ENCODE results near the gene DYNLT2. TPM values are rescaled to one million over a fixed set of nuclear protein-coding genes. Genes with fewer than 3 reads are reported as not detected.
A peak's percentile ranks its signal among the peaks of the same experiment; 100 is the strongest.

The DYNLT2 gene
- total and polyA plus RNA-seq, 3 experiments from 2014 or later: 0.67 to 1.9 (median 1.4) TPM

GRCh38 chr6:169719117-169719516, 32.3 kb downstream of the DYNLT2 start:
- peak overlapping the region in 1 of 7 donors; percentile 40 for H3K4me3 Mint-ChIP-seq
- peaks cover 35 to 59% (median 53%) of the 10 kb centered on the region in 3 donors for H3K4me1 Mint-ChIP-seq
- ChIA-PET CTCF (interaction anchor here (1.1 to 2.4 kb wide), 2 partner anchors 17 to 32 kb away, joined by 4 to 7 read pairs; partner anchors contain the start of genes C6orf120, DYNLT2, ERMARD and WDR27), POLR2A (interaction anchor here (1.5 kb wide), 1 partner anchor 17 kb away, joined by 7 read pairs; the partner anchor contains the start of genes C6orf120 and WDR27)
- no peak for DNase-seq
- H3K36me3 Mint-ChIP-seq: peaks cover 5 to 52% (median 7%) of the 10 kb centered on the region in 3 donors
- peak overlapping the region in 5 of 8 donors; percentile 29 to 74 (median 45) for H3K27ac Mint-ChIP-seq
- no peak overlapping the region for H3K4me3 ChIP-seq (ENCODE audit: low read length)
- peaks cover 17% of the 10 kb centered on the region for H3K36me3 ChIP-seq (ENCODE audit: insufficient read depth, low read length)
- H3K4me1 ChIP-seq (ENCODE audit: insufficient read depth, low read length): peaks cover 35% of the 10 kb centered on the region
- no peaks in the 10 kb centered on the region for H3K27me3 Mint-ChIP-seq
- H3K27me3 ChIP-seq (ENCODE audit: insufficient read depth, low read length, poor library complexity, severe bottlenecking): no peaks in the 10 kb centered on the region
- H3K9me3 Mint-ChIP-seq: no peaks in the 10 kb centered on the region
- H3K9me3 ChIP-seq (ENCODE audit: low read length): no peaks in the 10 kb centered on the region
- H3K27ac ChIP-seq (ENCODE audit: low read depth, low read length): no peak overlapping the region

- H3K27me3 Mint-ChIP-seq: no peaks in the 10 kb centered on the region
- no peaks in the 10 kb centered on the region for H3K9me3 Mint-ChIP-seq
- H3K4me3 Mint-ChIP-seq: no peak overlapping the region
- no peaks in the 10 kb centered on the region for H3K9me3 ChIP-seq (ENCODE audit: low read length)
- H3K36me3 ChIP-seq (ENCODE audit: insufficient read depth, low read length): peaks cover 32% of the 10 kb centered on the region
- CTCF ChIA-PET: interaction anchor here (0.8 kb wide), 1 partner anchor 10 kb away, joined by 3 read pairs; no protein-coding TSS in a partner anchor
- H3K27me3 ChIP-seq (ENCODE audit: insufficient read depth, low read length, poor library complexity, severe bottlenecking): no peaks in the 10 kb centered on the region
- POLR2A ChIA-PET: interaction anchor here (1.1 kb wide), 1 partner anchor 8 kb away, joined by 3 read pairs; no protein-coding TSS in a partner anchor
- H3K36me3 Mint-ChIP-seq: peaks cover 5 to 72% (median 9%) of the 10 kb centered on the region in 3 donors
- peaks cover 7% of the 10 kb centered on the region for H3K4me1 ChIP-seq (ENCODE audit: insufficient read depth, low read length)
- DNase-seq: no peak
- H3K4me1 Mint-ChIP-seq: peaks cover 12 to 25% (median 16%) of the 10 kb centered on the region in 3 donors
- no peak overlapping the region for H3K27ac Mint-ChIP-seq
- H3K27ac ChIP-seq (ENCODE audit: low read depth, low read length): no peak overlapping the region
- no peak overlapping the region for H3K4me3 ChIP-seq (ENCODE audit: low read length)
Measured at GRCh38 chr6:169714595-169714994, 36.8 kb downstream of the DYNLT2 start.

GRCh38 chr6:169714178-169714577, 37.2 kb downstream of the DYNLT2 start:
- H3K4me1 ChIP-seq (ENCODE audit: insufficient read depth, low read length): peaks cover 3% of the 10 kb centered on the region
- no peak overlapping the region for H3K27ac ChIP-seq (ENCODE audit: low read depth, low read length)
- CTCF ChIA-PET: interaction anchor here (1.2 kb wide), 1 partner anchor 12 kb away, joined by 3 read pairs; the partner anchor contains the start of genes C6orf120 and WDR27
- DNase-seq: no peak
- H3K9me3 Mint-ChIP-seq: no peaks in the 10 kb centered on the region
- H3K27me3 Mint-ChIP-seq: no peaks in the 10 kb centered on the region
- no peak overlapping the region for H3K4me3 ChIP-seq (ENCODE audit: low read length)
- no peak overlapping the region for H3K27ac Mint-ChIP-seq
- POLR2A ChIA-PET: no interaction called here
- H3K36me3 Mint-ChIP-seq: peaks cover 5 to 73% (median 9%) of the 10 kb centered on the region in 3 donors
- no peak overlapping the region for H3K4me3 Mint-ChIP-seq
- no peaks in the 10 kb centered on the region for H3K9me3 ChIP-seq (ENCODE audit: low read length)
- H3K27me3 ChIP-seq (ENCODE audit: insufficient read depth, low read length, poor library complexity, severe bottlenecking): no peaks in the 10 kb centered on the region
- H3K36me3 ChIP-seq (ENCODE audit: insufficient read depth, low read length): peaks cover 32% of the 10 kb centered on the region
- peaks cover 8 to 23% (median 12%) of the 10 kb centered on the region in 3 donors for H3K4me1 Mint-ChIP-seq

GRCh38 chr6:169710009-169710408, 41.4 kb downstream of the DYNLT2 start:
- CTCF ChIA-PET: interaction anchor here (1.3 to 1.6 kb wide), 2 partner anchors 15 to 80 kb away, joined by 4 to 6 read pairs; no protein-coding TSS in a partner anchor
- DNase-seq: no peak
- POLR2A ChIA-PET: no interaction called here
- no peaks in the 10 kb centered on the region for H3K27me3 Mint-ChIP-seq
- H3K9me3 ChIP-seq (ENCODE audit: low read length): no peaks in the 10 kb centered on the region
- no peaks in the 10 kb centered on the region for H3K27me3 ChIP-seq (ENCODE audit: insufficient read depth, low read length, poor library complexity, severe bottlenecking)
- H3K36me3 ChIP-seq (ENCODE audit: insufficient read depth, low read length): peaks cover 24% of the 10 kb centered on the region
- H3K4me1 Mint-ChIP-seq: peaks cover 17 to 32% (median 22%) of the 10 kb centered on the region in 3 donors
- H3K4me3 Mint-ChIP-seq: no peak overlapping the region
- H3K36me3 Mint-ChIP-seq: peaks cover 4 to 71% (median 9%) of the 10 kb centered on the region in 3 donors
- H3K9me3 Mint-ChIP-seq: no peaks in the 10 kb centered on the region
- peaks cover 7% of the 10 kb centered on the region for H3K4me1 ChIP-seq (ENCODE audit: insufficient read depth, low read length)
- no peak overlapping the region for H3K4me3 ChIP-seq (ENCODE audit: low read length)
- no peak overlapping the region for H3K27ac ChIP-seq (ENCODE audit: low read depth, low read length)
- no peak overlapping the region for H3K27ac Mint-ChIP-seq

- no peaks in the 10 kb centered on the region for H3K27me3 Mint-ChIP-seq
- CTCF ChIA-PET: interaction anchor here (0.8 to 1.6 kb wide), 3 partner anchors 8 to 81 kb away, joined by 3 to 6 read pairs (median 4); no protein-coding TSS in a partner anchor
- H3K9me3 Mint-ChIP-seq: no peaks in the 10 kb centered on the region
- H3K36me3 ChIP-seq (ENCODE audit: insufficient read depth, low read length): peaks cover 17% of the 10 kb centered on the region
- H3K27ac Mint-ChIP-seq: peak overlapping the region in 1 of 8 donors; percentile 26
- peaks cover 14% of the 10 kb centered on the region for H3K4me1 ChIP-seq (ENCODE audit: insufficient read depth, low read length)
- no peak overlapping the region for H3K27ac ChIP-seq (ENCODE audit: low read depth, low read length)
- POLR2A ChIA-PET: no interaction called here
- no peaks in the 10 kb centered on the region for H3K9me3 ChIP-seq (ENCODE audit: low read length)
- no peak overlapping the region for H3K4me3 ChIP-seq (ENCODE audit: low read length)
- no peaks in the 10 kb centered on the region for H3K27me3 ChIP-seq (ENCODE audit: insufficient read depth, low read length, poor library complexity, severe bottlenecking)
- H3K36me3 Mint-ChIP-seq: peaks cover 0 to 68% (median 4%) of the 10 kb centered on the region in 3 donors
- H3K4me1 Mint-ChIP-seq: peaks cover 22 to 39% (median 30%) of the 10 kb centered on the region in 3 donors
- H3K4me3 Mint-ChIP-seq: no peak overlapping the region
- DNase-seq: no peak
Measured at GRCh38 chr6:169709293-169709692, 42.1 kb downstream of the DYNLT2 start.

GRCh38 chr6:169707772-169708171, 43.6 kb downstream of the DYNLT2 start:
- POLR2A ChIA-PET: no interaction called here
- peak overlapping the region in 2 of 8 donors; percentile 10 to 56 for H3K27ac Mint-ChIP-seq

GRCh38 chr6:169702840-169703246, 48.5 kb downstream of the DYNLT2 start:
- peaks cover 0 to 2% of the 10 kb centered on the region in 2 donors for H3K27me3 Mint-ChIP-seq
- CTCF ChIA-PET: interaction anchor here (0.9 to 1.9 kb wide), 3 partner anchors 11 to 19 kb away, joined by 3 to 12 read pairs (median 4); no protein-coding TSS in a partner anchor
- H3K9me3 ChIP-seq (ENCODE audit: low read length): no peaks in the 10 kb centered on the region
- no peaks in the 10 kb centered on the region for H3K27me3 ChIP-seq (ENCODE audit: insufficient read depth, low read length, poor library complexity, severe bottlenecking)
- peaks cover 0 to 39% (median 2%) of the 10 kb centered on the region in 3 donors for H3K36me3 Mint-ChIP-seq
- peaks cover 51 to 61% (median 60%) of the 10 kb centered on the region in 3 donors for H3K4me1 Mint-ChIP-seq
- peak overlapping the region; percentile 97 for H3K27ac ChIP-seq (ENCODE audit: low read depth, low read length)
- peak overlapping the region; percentile 95 for H3K4me3 ChIP-seq (ENCODE audit: low read length)
- peak in 1 of 5 donors; percentile 19 for DNase-seq
- H3K4me1 ChIP-seq (ENCODE audit: insufficient read depth, low read length): peaks cover 46% of the 10 kb centered on the region
- POLR2A ChIA-PET: interaction anchor here (1.0 to 4.6 kb wide), 6 partner anchors 15 to 881 kb away, joined by 3 to 69 read pairs (median 9); partner anchors contain the start of genes DYNLT2, ERMARD, PDCD2 and PHF10
- H3K27ac Mint-ChIP-seq: peak overlapping the region; percentile 87 to 97 (median 96)
- peak overlapping the region; percentile 85 to 96 (median 92) for H3K4me3 Mint-ChIP-seq
- H3K9me3 Mint-ChIP-seq: no peaks in the 10 kb centered on the region
- H3K36me3 ChIP-seq (ENCODE audit: insufficient read depth, low read length): no peaks in the 10 kb centered on the region

More at GRCh38 chr6:169707772-169708171, 43.6 kb downstream of the DYNLT2 start:
- H3K36me3 Mint-ChIP-seq: peaks cover 0 to 71% (median 4%) of the 10 kb centered on the region in 3 donors
- peaks cover 30% of the 10 kb centered on the region for H3K4me1 ChIP-seq (ENCODE audit: insufficient read depth, low read length)
- no peaks in the 10 kb centered on the region for H3K9me3 ChIP-seq (ENCODE audit: low read length)
- no peak overlapping the region for H3K4me3 Mint-ChIP-seq
- peaks cover 36 to 54% (median 45%) of the 10 kb centered on the region in 3 donors for H3K4me1 Mint-ChIP-seq
- H3K9me3 Mint-ChIP-seq: no peaks in the 10 kb centered on the region
- no peak overlapping the region for H3K27ac ChIP-seq (ENCODE audit: low read depth, low read length)
- CTCF ChIA-PET: interaction anchor here (1.3 kb wide), 2 partner anchors 44 to 82 kb away, joined by 3 read pairs; partner anchors contain the start of genes DYNLT2 and ERMARD
- no peak for DNase-seq
- no peaks in the 10 kb centered on the region for H3K27me3 Mint-ChIP-seq
- no peak overlapping the region for H3K4me3 ChIP-seq (ENCODE audit: low read length)
- H3K27me3 ChIP-seq (ENCODE audit: insufficient read depth, low read length, poor library complexity, severe bottlenecking): no peaks in the 10 kb centered on the region
- H3K36me3 ChIP-seq (ENCODE audit: insufficient read depth, low read length): peaks cover 10% of the 10 kb centered on the region
